HEK293 (cell line): ENCODE results near the gene KDSR.

Experiments used
- BCL11B ChIP-seq: fragments of 450-650 bp; formaldehyde crosslinking; IDR thresholded peaks from 2 replicates; pipeline ENCODE4 v1.5.1; 2016; ENCODE audit warnings: low read depth, missing biosample characterization, missing genetic modification characterization
- GLIS2 ChIP-seq: fragments of 450-650 bp; formaldehyde crosslinking; IDR thresholded peaks from 2 replicates; pipeline ENCODE4 v1.5.1; 2016; ENCODE audit warnings: missing biosample characterization, missing genetic modification characterization
- KLF7 ChIP-seq: fragments of 450-650 bp; formaldehyde crosslinking; IDR thresholded peaks from 2 replicates; pipeline ENCODE4 v1.5.1; 2016; ENCODE audit warnings: missing biosample characterization, missing genetic modification characterization, borderline replicate concordance
- SETDB1 ChIP-seq: IDR thresholded peaks from one replicate; pipeline ENCODE4 v1.6.1; 2017; ENCODE audit warnings: mild to moderate bottlenecking, low read length, moderate library complexity, mixed read lengths; ENCODE audit not compliant: insufficient read length
- SP2 ChIP-seq: fragments of 450-650 bp; formaldehyde crosslinking; IDR thresholded peaks from 2 replicates; pipeline ENCODE4 v1.5.1; 2016; ENCODE audit warnings: missing biosample characterization, missing genetic modification characterization
- SP7 ChIP-seq: fragments of 450-650 bp; formaldehyde crosslinking; IDR thresholded peaks from 2 replicates; pipeline ENCODE4 v1.5.1; 2016; ENCODE audit warnings: missing biosample characterization, missing genetic modification characterization
- ZBTB17 ChIP-seq: fragments of 450-650 bp; formaldehyde crosslinking; IDR thresholded peaks from 2 replicates; pipeline ENCODE4 v1.5.1; 2016; ENCODE audit warnings: missing biosample characterization, missing genetic modification characterization
- ZBTB7A ChIP-seq: fragments of 450-650 bp; formaldehyde crosslinking; IDR thresholded peaks from 2 replicates; pipeline ENCODE4 v1.5.1; 2016; ENCODE audit warnings: low read depth, missing biosample characterization, missing genetic modification characterization
- ZNF155 ChIP-seq: fragments of 450-650 bp; formaldehyde crosslinking; IDR thresholded peaks from 2 replicates; pipeline ENCODE4 v1.5.1; 2016; ENCODE audit warnings: missing biosample characterization, missing genetic modification characterization
- ZNF302 ChIP-seq: fragments of 450-650 bp; formaldehyde crosslinking; IDR thresholded peaks from 2 replicates; pipeline ENCODE4 v1.5.1; 2016; ENCODE audit warnings: missing biosample characterization, missing genetic modification characterization, low read depth
- ZNF37A ChIP-seq: fragments of 450-650 bp; IDR thresholded peaks from 2 replicates; pipeline ENCODE4 v1.5.1; 2018; ENCODE audit warnings: missing biosample characterization, missing genetic modification characterization
- ZNF391 ChIP-seq: fragments of 450-650 bp; formaldehyde crosslinking; IDR thresholded peaks from 2 replicates; pipeline ENCODE4 v1.5.1; 2016; ENCODE audit warnings: low read depth, missing biosample characterization, missing genetic modification characterization, borderline replicate concordance
- ZNF394 ChIP-seq: fragments of 450-650 bp; formaldehyde crosslinking; IDR thresholded peaks from 2 replicates; pipeline ENCODE4 v1.5.1; 2016; ENCODE audit warnings: missing biosample characterization, missing genetic modification characterization, mild to moderate bottlenecking, moderate library complexity, borderline replicate concordance
- ZNF473 ChIP-seq: fragments of 450-650 bp; formaldehyde crosslinking; IDR thresholded peaks from 2 replicates; pipeline ENCODE4 v1.5.1; 2017; ENCODE audit warnings: missing biosample characterization, missing genetic modification characterization
- ZNF747 ChIP-seq: fragments of 450-650 bp; formaldehyde crosslinking; IDR thresholded peaks from 2 replicates; pipeline ENCODE4 v1.5.1; 2016; ENCODE audit warnings: missing biosample characterization, missing genetic modification characterization
- TF ChIP-seq, protein P1 (sequence below): sonication (generic); formaldehyde crosslinking; IDR thresholded peaks from 2 replicates; pipeline ENCODE4 v1.8.1; 2022; ENCODE audit warnings: mild to moderate bottlenecking, moderate library complexity, missing genetic modification reagents
- TF ChIP-seq, protein P2 (sequence below): fragments of 450-650 bp; formaldehyde crosslinking; IDR thresholded peaks from 2 replicates; pipeline ENCODE4 v1.5.1; 2017; ENCODE audit warnings: missing biosample characterization, missing genetic modification characterization
- TF ChIP-seq, protein P3 (sequence below): fragments of 450-650 bp; IDR thresholded peaks from 2 replicates; pipeline ENCODE4 v1.5.1; 2018; ENCODE audit warnings: missing biosample characterization, mild to moderate bottlenecking, missing genetic modification characterization
- TF ChIP-seq, protein P4 (sequence below): IDR thresholded peaks from 2 replicates; pipeline ENCODE4 v1.6.1; 2011; ENCODE audit warnings: mild to moderate bottlenecking, low read depth, low read length, borderline replicate concordance
- TF ChIP-seq, protein P5 (sequence below): fragments of 450-650 bp; formaldehyde crosslinking; IDR thresholded peaks from 2 replicates; pipeline ENCODE4 v1.5.1; 2016; ENCODE audit warnings: missing biosample characterization, missing genetic modification characterization
- TF ChIP-seq, protein P6 (sequence below): fragments of 450-650 bp; formaldehyde crosslinking; IDR thresholded peaks from 2 replicates; pipeline ENCODE4 v1.5.1; 2017; ENCODE audit warnings: missing biosample characterization, mild to moderate bottlenecking, missing genetic modification characterization, moderate library complexity
- TF ChIP-seq, protein P7 (sequence below): fragments of 450-650 bp; formaldehyde crosslinking; IDR thresholded peaks from 2 replicates; pipeline ENCODE4 v1.5.1; 2016; ENCODE audit warnings: missing biosample characterization, missing genetic modification characterization
- TF ChIP-seq, protein P8 (sequence below): fragments of 450-650 bp; formaldehyde crosslinking; optimal IDR thresholded peaks from 2 replicates; pipeline ENCODE3; 2016; ENCODE audit warnings: missing biosample characterization, mild to moderate bottlenecking, missing genetic modification characterization

The KDSR gene

DNA sequence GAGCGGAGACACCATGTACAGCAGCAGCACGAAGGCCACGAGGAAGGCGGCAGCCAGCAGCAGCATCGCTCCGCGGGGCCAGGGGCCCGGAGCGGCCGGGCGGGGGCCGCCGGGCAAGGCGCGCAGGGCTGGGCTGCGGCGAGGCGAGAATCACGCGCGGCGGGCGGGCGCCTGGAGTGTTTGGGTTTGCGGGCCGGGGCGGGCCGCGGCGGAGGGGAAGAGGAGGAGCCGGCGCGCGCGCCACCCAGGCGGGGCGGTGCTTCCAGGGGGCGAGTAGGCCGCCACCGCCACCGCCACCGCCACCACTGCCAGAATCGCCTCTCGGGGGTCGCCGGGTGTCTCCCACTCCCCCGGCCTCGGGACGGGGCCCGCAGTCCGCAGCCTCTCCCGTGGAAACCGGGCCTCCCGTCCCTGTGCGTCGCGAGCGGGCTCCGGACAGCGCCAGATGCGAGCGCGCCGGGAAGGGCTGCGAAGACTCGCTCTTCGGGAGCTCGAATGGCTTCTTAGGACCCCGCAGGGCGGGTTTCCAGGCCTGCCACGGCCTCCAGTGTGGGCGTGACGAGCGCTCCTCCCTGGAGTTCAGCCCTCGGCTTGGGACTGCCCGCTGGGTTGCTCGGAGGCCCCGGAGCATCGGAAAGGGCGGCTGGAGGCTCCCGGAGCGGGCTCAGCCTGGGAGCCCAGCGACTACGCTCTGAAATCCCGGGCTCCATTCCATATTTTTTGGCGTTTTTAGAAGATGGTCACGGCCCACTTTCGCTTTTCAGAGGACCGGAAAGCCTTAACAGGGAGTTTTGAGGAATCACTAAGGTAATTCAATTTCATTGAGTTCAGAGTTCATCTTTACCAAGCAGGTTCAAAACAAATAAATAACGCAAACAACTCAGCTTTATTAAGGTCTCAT is at the start of gene KDSR (continued):
- TF ChIP-seq, protein P1, sequence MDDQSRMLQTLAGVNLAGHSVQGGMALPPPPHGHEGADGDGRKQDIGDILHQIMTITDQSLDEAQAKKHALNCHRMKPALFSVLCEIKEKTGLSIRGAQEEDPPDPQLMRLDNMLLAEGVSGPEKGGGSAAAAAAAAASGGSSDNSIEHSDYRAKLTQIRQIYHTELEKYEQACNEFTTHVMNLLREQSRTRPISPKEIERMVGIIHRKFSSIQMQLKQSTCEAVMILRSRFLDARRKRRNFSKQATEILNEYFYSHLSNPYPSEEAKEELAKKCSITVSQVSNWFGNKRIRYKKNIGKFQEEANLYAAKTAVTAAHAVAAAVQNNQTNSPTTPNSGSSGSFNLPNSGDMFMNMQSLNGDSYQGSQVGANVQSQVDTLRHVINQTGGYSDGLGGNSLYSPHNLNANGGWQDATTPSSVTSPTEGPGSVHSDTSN (CRISPR knock-in tag) = peak; percentile 24; the same call in 1 of the 2 replicates
- peak; percentile 88 for TF ChIP-seq SP7 (tag by site-specific recombination)
- peak; percentile 92 for TF ChIP-seq KLF7 (tag by site-specific recombination)
- TF ChIP-seq ZNF391 = peak; percentile 71; the same call in 1 of the 2 replicates
- TF ChIP-seq ZNF155 = no peak
- TF ChIP-seq ZNF302 = 0 out of 2 replicates have a peak, but pooled peaks have one; percentile 10
- TF ChIP-seq, protein P2, sequence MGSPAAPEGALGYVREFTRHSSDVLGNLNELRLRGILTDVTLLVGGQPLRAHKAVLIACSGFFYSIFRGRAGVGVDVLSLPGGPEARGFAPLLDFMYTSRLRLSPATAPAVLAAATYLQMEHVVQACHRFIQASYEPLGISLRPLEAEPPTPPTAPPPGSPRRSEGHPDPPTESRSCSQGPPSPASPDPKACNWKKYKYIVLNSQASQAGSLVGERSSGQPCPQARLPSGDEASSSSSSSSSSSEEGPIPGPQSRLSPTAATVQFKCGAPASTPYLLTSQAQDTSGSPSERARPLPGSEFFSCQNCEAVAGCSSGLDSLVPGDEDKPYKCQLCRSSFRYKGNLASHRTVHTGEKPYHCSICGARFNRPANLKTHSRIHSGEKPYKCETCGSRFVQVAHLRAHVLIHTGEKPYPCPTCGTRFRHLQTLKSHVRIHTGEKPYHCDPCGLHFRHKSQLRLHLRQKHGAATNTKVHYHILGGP (tag by site-specific recombination) = peak; percentile 44; the same call in 1 of the 2 replicates
- peak; percentile 72 for TF ChIP-seq ZNF394 (tag by site-specific recombination)
- TF ChIP-seq, protein P3, sequence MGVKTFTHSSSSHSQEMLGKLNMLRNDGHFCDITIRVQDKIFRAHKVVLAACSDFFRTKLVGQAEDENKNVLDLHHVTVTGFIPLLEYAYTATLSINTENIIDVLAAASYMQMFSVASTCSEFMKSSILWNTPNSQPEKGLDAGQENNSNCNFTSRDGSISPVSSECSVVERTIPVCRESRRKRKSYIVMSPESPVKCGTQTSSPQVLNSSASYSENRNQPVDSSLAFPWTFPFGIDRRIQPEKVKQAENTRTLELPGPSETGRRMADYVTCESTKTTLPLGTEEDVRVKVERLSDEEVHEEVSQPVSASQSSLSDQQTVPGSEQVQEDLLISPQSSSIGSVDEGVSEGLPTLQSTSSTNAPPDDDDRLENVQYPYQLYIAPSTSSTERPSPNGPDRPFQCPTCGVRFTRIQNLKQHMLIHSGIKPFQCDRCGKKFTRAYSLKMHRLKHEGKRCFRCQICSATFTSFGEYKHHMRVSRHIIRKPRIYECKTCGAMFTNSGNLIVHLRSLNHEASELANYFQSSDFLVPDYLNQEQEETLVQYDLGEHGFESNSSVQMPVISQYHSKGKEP = peak; percentile 58
- TF ChIP-seq, protein P4, sequence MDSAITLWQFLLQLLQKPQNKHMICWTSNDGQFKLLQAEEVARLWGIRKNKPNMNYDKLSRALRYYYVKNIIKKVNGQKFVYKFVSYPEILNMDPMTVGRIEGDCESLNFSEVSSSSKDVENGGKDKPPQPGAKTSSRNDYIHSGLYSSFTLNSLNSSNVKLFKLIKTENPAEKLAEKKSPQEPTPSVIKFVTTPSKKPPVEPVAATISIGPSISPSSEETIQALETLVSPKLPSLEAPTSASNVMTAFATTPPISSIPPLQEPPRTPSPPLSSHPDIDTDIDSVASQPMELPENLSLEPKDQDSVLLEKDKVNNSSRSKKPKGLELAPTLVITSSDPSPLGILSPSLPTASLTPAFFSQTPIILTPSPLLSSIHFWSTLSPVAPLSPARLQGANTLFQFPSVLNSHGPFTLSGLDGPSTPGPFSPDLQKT = peak; percentile 96
- TF ChIP-seq SP2 = peak; percentile 84
- TF ChIP-seq SETDB1 = no peak
- TF ChIP-seq, protein P5, sequence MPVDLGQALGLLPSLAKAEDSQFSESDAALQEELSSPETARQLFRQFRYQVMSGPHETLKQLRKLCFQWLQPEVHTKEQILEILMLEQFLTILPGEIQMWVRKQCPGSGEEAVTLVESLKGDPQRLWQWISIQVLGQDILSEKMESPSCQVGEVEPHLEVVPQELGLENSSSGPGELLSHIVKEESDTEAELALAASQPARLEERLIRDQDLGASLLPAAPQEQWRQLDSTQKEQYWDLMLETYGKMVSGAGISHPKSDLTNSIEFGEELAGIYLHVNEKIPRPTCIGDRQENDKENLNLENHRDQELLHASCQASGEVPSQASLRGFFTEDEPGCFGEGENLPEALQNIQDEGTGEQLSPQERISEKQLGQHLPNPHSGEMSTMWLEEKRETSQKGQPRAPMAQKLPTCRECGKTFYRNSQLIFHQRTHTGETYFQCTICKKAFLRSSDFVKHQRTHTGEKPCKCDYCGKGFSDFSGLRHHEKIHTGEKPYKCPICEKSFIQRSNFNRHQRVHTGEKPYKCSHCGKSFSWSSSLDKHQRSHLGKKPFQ (tag by site-specific recombination) = peak; percentile 50; the same call in 1 of the 2 replicates
- TF ChIP-seq GLIS2 (tag by site-specific recombination) = peak; percentile 99
- TF ChIP-seq, protein P6, sequence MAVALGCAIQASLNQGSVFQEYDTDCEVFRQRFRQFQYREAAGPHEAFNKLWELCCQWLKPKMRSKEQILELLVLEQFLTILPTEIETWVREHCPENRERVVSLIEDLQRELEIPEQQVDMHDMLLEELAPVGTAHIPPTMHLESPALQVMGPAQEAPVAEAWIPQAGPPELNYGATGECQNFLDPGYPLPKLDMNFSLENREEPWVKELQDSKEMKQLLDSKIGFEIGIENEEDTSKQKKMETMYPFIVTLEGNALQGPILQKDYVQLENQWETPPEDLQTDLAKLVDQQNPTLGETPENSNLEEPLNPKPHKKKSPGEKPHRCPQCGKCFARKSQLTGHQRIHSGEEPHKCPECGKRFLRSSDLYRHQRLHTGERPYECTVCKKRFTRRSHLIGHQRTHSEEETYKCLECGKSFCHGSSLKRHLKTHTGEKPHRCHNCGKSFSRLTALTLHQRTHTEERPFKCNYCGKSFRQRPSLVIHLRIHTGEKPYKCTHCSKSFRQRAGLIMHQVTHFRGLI (tag by site-specific recombination) = peak; percentile 80
- TF ChIP-seq BCL11B (tag by site-specific recombination) = peak; percentile 53; the same call in 1 of the 2 replicates
- TF ChIP-seq, protein P7, sequence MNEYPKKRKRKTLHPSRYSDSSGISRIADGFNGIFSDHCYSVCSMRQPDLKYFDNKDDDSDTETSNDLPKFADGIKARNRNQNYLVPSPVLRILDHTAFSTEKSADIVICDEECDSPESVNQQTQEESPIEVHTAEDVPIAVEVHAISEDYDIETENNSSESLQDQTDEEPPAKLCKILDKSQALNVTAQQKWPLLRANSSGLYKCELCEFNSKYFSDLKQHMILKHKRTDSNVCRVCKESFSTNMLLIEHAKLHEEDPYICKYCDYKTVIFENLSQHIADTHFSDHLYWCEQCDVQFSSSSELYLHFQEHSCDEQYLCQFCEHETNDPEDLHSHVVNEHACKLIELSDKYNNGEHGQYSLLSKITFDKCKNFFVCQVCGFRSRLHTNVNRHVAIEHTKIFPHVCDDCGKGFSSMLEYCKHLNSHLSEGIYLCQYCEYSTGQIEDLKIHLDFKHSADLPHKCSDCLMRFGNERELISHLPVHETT (tag by site-specific recombination) = peak; percentile 79
- TF ChIP-seq ZBTB17 (tag by site-specific recombination) = peak; percentile 90
- no peak for TF ChIP-seq ZNF473 (tag by site-specific recombination)
- peak; percentile 79 for TF ChIP-seq ZBTB7A (tag by site-specific recombination)
- TF ChIP-seq ZNF747 = no peak
- TF ChIP-seq, protein P8, sequence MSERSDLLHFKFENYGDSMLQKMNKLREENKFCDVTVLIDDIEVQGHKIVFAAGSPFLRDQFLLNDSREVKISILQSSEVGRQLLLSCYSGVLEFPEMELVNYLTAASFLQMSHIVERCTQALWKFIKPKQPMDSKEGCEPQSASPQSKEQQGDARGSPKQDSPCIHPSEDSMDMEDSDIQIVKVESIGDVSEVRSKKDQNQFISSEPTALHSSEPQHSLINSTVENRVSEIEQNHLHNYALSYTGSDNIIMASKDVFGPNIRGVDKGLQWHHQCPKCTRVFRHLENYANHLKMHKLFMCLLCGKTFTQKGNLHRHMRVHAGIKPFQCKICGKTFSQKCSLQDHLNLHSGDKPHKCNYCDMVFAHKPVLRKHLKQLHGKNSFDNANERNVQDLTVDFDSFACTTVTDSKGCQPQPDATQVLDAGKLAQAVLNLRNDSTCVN (tag by site-specific recombination) = peak; percentile 88
- TF ChIP-seq ZNF37A (tag by site-specific recombination) = peak; percentile 34; the same call in 1 of the 2 replicates
